Activated T-helper 17 cell treated with anti-CD3 and anti-CD28 coated beads, Interleukin-2, amount 50 U/mL, for 72 hours (primary cell): Measurements from ENCODE around the gene C1S. TPM values are rescaled to one million over a fixed set of nuclear protein-coding genes. Genes with fewer than 3 reads are reported as not detected.
"Not testable (repeated sequence)": the region's sequence is repeated elsewhere in the genome, so short reads cannot be mapped to it uniquely, and the experiment has no call there.

Experiments
- ATAC-seq: fragments of 150-1000 bp; cut with Tn5 transposase; replicated peaks from 2 replicates; pipeline ENCODE4 v1.10.0; 2021; ENCODE audit warnings: mild to moderate bottlenecking, moderate library complexity
- H3K27ac Mint-ChIP-seq: one replicate; pipeline ENCODE4 v1.8.0; 2022; ENCODE audit warnings: mixed read lengths
- H3K27me3 Mint-ChIP-seq: one replicate; pipeline ENCODE4 v1.8.0; 2022; ENCODE audit warnings: mixed read lengths
- H3K36me3 Mint-ChIP-seq: one replicate; pipeline ENCODE4 v1.8.0; 2022; ENCODE audit warnings: low read depth, mild to moderate bottlenecking, mixed read lengths
- H3K4me1 Mint-ChIP-seq: one replicate; pipeline ENCODE4 v1.8.0; 2022; ENCODE audit warnings: mixed read lengths
- H3K4me3 Mint-ChIP-seq: one replicate; pipeline ENCODE4 v1.8.0; 2022; ENCODE audit warnings: mild to moderate bottlenecking, mixed read lengths
- H3K9me3 Mint-ChIP-seq: one replicate; pipeline ENCODE4 v1.8.0; 2022; ENCODE audit warnings: mixed read lengths
- total RNA-seq, 2 donors: library from RNA; stranded (reverse); gene quantifications; one replicate each; pipeline ENCODE4 v1.2.3, GENCODE V29; 2022

The C1S gene
- total RNA-seq, 2 donors from 2014 or later = 6.9 to 13.1 TPM

DNA sequence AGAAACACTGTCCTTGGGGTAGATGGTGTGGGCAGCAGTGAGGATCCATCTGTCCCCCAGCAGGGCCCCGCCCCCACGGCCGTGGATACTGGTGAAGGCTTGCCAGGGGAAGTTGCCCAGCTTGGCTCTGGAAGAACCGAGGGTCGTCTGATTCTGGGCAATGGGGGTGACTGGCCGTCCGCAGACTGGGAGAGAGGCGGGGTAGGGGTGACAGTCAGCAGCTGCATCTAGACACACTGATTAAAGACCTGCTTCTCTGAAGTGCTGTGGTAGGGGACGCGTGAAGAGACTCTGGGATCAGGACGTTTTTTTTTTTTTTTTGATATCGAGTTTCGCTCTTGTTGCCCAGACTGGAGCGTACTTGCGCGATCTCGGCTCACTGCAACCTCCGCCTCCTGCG is 36.5 kb downstream of the C1S start:
- no peaks in the 10 kb centered on the region for H3K4me1 Mint-ChIP-seq
- peaks cover 37% of the 10 kb centered on the region for H3K36me3 Mint-ChIP-seq
- H3K27ac Mint-ChIP-seq = no peak overlapping the region
- ATAC-seq = no peak
- H3K4me3 Mint-ChIP-seq = no peak overlapping the region
- H3K9me3 Mint-ChIP-seq = no peaks in the 10 kb centered on the region
- H3K27me3 Mint-ChIP-seq = no peaks in the 10 kb centered on the region

DNA sequence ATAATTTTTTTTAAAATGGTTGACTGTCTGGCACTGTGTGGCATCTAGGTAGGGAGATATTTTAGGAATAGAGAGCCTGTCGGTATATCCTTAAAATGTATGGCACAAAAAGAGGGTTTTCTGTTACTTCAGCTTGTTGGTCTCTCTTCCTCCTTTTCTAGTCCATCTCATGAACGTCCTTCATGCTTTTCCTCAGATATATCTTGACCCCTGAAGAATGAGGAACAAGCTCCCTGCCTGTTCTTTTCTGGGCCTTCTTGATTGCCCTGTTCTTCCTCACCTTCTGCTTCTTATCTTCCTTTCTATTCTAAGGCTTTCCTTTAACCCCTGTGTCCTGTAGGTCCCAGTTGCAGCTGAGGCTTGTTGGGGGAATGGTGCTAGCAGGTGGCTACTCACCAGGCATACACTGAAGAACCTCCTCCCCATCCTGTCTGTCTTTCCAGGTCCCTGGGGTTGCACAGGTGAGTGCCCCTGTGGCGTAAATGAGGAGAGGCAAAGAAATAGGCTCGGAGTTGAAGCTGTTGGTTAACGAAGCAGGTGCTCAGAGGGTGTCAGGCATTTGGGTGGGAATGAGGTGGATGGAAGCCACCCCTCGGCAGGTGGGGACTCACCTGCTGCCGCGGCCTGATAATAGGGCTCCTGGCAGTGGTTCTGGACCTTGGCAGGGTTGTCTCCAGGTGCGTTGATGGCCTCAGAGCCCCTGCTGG is 38.9 kb downstream of the C1S start:
- Mint-ChIP-seq H3K27ac (peak overlapping the region; percentile 73), H3K27me3 (no peaks in the 10 kb centered on the region), H3K4me3 (no peak overlapping the region), H3K4me1 (peaks cover 8% of the 10 kb centered on the region), H3K36me3 (peaks cover 55% of the 10 kb centered on the region), H3K9me3 (no peaks in the 10 kb centered on the region)
- no peak for ATAC-seq

DNA sequence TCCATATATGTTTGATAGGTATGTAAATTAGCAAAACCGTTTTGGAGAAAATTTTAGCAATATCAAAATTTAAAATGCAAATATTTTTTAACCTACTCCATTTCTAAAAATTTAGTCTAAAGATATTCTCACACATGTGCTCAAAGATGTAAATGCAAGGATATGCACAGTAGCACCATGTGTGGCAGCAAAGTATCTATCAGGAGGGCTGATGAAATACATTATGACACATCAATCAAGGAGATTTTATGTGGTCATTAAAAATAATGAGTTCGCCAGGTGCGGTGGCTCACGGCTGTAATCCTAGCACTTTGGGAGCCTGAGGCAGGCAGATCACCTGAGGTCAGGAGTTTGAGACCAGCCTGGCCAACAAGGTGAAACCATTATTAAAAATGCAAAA is 39.7 kb downstream of the C1S start:
- Mint-ChIP-seq H3K27me3 (no peaks in the 10 kb centered on the region), H3K4me3 (no peak overlapping the region), H3K36me3 (peaks cover 56% of the 10 kb centered on the region), H3K27ac (no peak overlapping the region), H3K4me1 (peaks cover 8% of the 10 kb centered on the region), H3K9me3 (no peaks in the 10 kb centered on the region)
- no peak for ATAC-seq

DNA sequence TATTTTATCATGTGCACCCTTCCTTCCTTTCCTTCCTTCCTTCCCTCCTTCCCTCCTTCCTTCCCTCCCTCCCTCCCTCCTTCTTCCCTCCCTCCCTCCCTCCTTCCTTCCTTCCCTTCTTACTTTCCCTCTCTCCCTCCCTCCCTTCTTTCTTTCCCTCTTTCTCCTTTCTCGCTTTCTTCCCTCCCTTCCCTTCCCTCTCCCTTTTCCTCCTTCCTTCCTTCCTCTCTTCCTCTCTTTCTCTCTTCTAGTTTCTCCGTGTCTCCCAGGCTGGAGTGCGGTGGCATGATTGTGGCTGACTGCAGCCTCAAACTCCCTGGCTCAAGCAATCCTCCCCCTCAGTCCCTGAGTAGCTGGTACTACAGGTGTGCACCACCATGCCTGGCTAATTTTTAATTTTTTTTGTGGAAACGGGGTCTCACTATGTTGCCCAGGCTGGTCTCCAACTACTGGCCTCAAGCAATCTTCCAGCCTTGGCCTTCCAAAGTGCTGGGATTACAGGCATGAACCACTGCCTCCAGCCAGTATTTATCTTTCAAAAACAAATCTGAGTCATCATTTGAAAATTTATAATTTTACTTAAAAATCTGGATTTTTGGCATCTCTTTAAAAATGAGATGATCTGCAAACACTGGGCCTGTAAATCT is 40.7 kb downstream of the C1S start:
- Mint-ChIP-seq H3K27me3 (no peaks in the 10 kb centered on the region), H3K9me3 (peaks cover 8% of the 10 kb centered on the region)

DNA sequence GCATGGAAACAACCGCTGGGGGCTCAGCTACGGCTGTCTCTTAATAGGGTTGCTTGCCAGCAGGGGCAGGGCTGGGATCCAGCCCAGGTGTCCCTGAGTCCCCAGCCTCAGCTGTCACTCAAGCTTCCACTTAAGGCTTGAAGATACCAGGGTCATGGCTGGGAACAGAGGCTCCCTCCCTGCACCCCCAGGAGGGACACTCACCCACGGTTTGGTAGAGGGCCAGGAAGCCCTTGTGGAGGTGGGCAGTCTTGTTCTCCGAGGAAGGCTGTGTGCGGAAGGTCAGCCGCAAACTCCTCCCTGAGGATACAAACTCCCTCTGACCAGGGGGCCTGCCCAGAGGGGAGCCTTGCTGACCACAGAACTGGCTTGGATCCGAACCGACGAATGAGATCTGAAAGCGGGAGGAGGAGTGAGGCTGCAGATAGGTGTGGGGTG is 41.2 kb downstream of the C1S start:
- no peaks in the 10 kb centered on the region for H3K27me3 Mint-ChIP-seq
- H3K36me3 Mint-ChIP-seq = peaks cover 71% of the 10 kb centered on the region
- H3K4me3 Mint-ChIP-seq = no peak overlapping the region

More for the DNA sequence above, 40.7 kb downstream of the C1S start:
- H3K36me3 Mint-ChIP-seq = peaks cover 66% of the 10 kb centered on the region
- peak overlapping the region; percentile 54 for H3K27ac Mint-ChIP-seq
- peaks cover 13% of the 10 kb centered on the region for H3K4me1 Mint-ChIP-seq
- H3K4me3 Mint-ChIP-seq = no peak overlapping the region
- ATAC-seq = no peak

DNA sequence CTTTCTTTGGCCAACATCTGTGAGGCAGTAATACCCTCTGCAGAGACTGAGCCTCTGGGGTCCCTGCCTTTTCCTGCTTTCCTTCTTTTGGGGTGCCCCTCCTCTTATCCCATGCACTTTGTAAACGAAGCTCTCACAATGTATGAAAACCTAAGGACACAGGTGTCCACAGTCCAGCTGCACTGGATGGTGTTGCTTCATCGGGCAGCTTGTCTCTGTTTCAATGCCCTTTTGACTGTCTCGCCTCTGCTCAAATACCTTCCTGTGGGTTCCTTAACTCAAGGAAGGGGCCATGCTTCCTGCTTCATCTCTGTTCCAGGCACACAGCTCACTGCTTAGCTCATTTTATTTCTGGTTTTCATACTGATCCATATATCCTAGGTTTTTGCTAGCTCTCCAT is 42.1 kb downstream of the C1S start:
- Mint-ChIP-seq H3K4me1 (peaks cover 14% of the 10 kb centered on the region), H3K9me3 (peaks cover 10% of the 10 kb centered on the region), H3K4me3 (no peak overlapping the region), H3K27ac (no peak overlapping the region), H3K36me3 (peaks cover 76% of the 10 kb centered on the region), H3K27me3 (no peaks in the 10 kb centered on the region)
- ATAC-seq = no peak

More for the DNA sequence above, 41.2 kb downstream of the C1S start:
- H3K27ac Mint-ChIP-seq = peak overlapping the region; percentile 54
- peaks cover 10% of the 10 kb centered on the region for H3K9me3 Mint-ChIP-seq
- no peak for ATAC-seq
- H3K4me1 Mint-ChIP-seq = peaks cover 13% of the 10 kb centered on the region

DNA sequence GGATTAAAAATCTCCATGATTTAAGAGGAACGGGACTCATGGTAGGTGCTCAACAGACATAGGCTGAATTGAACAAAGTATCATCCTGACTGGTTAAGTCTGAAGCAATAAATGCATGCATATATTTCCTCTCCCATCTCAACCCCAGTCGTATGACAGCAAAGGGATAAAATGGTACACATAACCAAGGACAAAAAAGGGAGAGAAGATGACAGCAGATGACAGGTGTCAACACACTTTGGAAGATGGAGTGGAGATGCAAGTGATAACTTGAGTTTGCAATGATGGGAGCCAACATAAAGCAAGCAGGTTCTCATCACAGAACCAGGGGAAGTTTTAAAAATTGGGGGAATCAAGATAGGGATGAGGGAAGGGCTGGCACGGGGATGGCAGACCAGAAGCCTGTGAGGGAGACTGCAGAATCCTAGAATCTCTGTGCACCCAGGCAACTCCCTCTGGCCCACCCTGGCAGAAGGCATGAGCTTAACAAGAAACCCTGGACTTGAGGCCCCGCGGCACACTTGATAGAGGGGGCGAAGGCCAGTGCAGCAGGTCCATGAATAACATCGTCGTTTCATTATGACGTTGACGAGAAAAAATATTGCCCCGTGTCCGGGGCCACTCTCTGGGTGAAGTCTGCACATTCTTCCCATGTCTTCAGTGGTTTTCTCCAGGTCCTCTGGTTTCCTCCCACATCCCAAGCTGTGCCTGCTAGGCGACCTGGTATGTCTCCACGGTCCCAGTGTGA is 43.5 kb downstream of the C1S start:
- Mint-ChIP-seq H3K9me3 (peaks cover 10% of the 10 kb centered on the region), H3K27ac (no peak overlapping the region), H3K36me3 (peaks cover 73% of the 10 kb centered on the region), H3K4me1 (peaks cover 19% of the 10 kb centered on the region), H3K4me3 (no peak overlapping the region), H3K27me3 (no peaks in the 10 kb centered on the region)
- no peak for ATAC-seq

DNA sequence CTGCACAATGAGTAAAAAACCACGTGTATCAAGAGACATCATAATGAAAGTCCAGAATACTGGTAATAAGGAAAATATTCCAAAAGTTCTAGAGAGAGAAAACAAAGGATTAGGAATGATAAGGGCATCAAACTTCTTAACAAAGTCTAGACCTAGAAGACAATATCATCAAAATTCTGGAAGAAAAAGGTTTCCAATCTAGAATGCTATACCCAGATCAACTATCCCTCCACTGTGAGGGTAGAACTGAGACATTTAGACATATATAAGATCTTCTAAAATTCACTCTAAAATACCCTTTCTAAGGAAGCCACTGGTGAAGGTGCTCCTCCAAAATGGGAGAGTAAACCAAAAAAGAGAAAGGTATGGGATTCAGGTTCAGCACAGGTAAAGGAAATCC is 45.6 kb downstream of the C1S start:
- H3K36me3 Mint-ChIP-seq = peaks cover 65% of the 10 kb centered on the region
- no peaks in the 10 kb centered on the region for H3K27me3 Mint-ChIP-seq
- H3K4me3 Mint-ChIP-seq = peak overlapping the region; percentile 97
- H3K9me3 Mint-ChIP-seq = peaks cover 10% of the 10 kb centered on the region
- H3K27ac Mint-ChIP-seq = peak overlapping the region; percentile 4
- no peak for ATAC-seq
- H3K4me1 Mint-ChIP-seq = peaks cover 23% of the 10 kb centered on the region

DNA sequence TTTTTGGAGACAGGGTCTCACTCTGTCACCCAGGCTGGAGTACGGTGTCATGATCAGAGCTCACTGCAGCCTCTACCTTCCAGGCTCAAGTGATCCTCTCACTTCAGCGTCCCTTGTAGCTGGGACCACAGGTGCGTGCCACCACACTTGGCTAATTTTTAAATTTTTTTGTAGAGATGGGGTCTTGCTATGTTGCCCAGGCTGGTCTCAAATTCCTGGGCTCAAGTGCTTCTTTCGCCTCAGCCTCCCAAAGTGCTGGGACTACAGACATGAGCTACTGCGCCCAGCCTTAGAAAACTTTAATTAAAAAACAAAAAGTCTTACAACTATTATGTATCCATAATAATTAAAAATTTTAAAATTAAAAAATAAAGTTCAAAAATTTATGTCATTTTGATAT is 46.7 kb downstream of the C1S start:
- H3K27me3 Mint-ChIP-seq, H3K9me3 Mint-ChIP-seq, ATAC-seq, H3K27ac Mint-ChIP-seq: not testable (repeated sequence)
- H3K4me3 Mint-ChIP-seq = peak overlapping the region; percentile 97
- peaks cover 62% of the 10 kb centered on the region for H3K36me3 Mint-ChIP-seq
- peaks cover 23% of the 10 kb centered on the region for H3K4me1 Mint-ChIP-seq

DNA sequence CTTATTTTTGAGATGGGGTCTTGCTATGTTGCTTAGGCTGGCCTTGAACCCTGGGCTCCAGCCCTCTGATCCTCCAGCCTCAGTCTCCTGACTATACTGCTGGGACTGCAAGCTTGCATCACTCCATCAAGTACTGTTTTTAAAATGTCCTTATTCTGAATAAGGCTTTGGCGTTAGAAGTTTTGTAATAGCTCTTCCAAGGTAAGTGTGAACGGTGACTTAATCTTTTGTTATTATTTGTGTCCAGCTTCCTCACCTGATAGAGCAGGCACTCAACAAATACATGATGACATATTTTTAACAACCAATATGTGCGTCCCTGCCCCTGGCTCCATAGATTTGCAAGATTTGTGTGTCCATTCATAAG is 47.1 kb downstream of the C1S start:
- Mint-ChIP-seq H3K27me3 (no peaks in the 10 kb centered on the region), H3K9me3 (peaks cover 10% of the 10 kb centered on the region), H3K27ac (peak overlapping the region; percentile 95), H3K36me3 (peaks cover 57% of the 10 kb centered on the region), H3K4me3 (peak overlapping the region; percentile 97), H3K4me1 (peaks cover 20% of the 10 kb centered on the region)
- no peak for ATAC-seq

DNA sequence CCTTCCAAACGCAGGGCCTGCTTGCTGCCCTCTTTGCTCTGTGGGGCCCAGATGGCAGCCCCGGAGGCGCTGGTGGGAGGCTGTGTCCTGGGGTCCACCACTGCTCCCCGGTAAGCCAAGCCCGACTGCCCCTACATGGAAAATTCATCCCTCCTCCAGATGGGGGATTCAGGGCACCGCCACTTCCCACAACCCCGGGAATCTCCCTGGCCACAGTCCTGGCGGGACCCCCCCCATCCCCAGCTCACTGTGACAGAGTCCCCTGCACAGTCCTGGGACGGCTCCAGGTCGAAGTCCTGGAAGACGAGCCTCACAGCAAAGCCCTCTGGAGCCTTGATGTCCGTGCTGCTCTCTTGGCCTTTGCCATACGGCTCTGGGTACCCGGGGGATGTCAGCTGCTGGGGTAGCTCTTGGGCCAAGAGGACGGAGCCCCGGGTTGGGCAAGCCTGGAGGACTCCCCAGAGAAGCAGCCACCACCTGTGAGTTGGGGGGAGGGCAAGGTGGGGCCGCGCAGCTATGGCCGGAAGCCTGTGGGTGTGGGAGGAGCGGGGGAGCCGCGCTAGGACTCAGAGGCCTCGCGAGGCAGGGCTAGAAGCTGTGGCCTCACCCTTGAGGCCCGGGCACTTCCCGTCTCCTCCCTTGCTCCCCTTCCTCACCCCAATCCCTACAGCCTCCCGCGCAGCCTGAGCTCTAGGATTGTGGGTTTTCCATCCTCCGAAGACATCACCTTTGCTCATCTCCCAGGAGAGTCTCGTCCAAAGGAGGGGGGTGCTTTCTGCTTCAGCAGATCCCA is 47.7 kb downstream of the C1S start:
- peaks cover 10% of the 10 kb centered on the region for H3K9me3 Mint-ChIP-seq
- H3K36me3 Mint-ChIP-seq = peaks cover 54% of the 10 kb centered on the region
- peak; percentile 96 for ATAC-seq
- no peaks in the 10 kb centered on the region for H3K27me3 Mint-ChIP-seq
- H3K4me1 Mint-ChIP-seq = peaks cover 16% of the 10 kb centered on the region
- H3K27ac Mint-ChIP-seq = peak overlapping the region; percentile 95
- H3K4me3 Mint-ChIP-seq = peak overlapping the region; percentile 97

DNA sequence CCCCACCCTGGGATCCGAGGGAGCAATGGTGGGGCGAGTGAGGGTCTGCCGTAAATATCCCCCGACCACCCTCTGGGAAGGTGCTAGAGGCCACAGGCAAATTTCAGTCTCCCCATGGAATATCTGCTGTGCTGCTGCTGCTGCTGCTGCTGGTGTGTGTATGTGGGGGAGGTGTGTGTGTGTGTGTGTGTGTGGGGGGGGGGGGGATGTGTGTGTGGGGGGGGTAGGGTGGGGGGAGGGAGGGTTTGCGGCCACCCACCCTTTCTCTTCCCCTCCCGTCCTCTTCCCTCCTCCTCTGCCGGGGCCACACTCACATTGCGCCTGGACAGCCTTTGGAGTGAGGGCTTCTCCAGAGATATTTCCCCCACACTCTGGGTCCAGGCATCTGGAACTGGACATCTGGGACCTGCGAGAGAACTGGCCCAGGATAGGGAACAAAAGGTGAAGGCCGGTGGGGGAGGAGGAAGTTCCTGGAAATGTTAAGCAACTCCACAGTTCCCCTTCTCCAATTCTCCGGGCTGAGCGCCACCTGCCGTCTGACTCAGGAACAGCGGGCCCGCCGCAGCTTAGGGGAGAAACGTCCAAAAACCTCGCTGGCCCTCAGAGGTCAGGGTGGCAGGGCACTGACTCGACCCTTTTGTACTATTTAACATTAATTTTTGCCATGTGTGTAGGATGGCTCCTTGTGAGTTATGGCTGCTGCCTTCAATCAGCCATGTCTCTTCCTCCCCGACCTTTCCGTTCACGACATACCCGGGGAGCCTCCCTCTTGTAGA is 48.5 kb downstream of the C1S start, which contains the start of gene C1RL:
Gene C1RL (minus strand): TSS at position 419 of the 776 bp plus-strand sequence. CDS start 34 bp downstream, at position 385.
- H3K27me3 Mint-ChIP-seq = no peaks in the 10 kb centered on the region
- peaks cover 10% of the 10 kb centered on the region for H3K9me3 Mint-ChIP-seq
- ATAC-seq = peak; percentile 42
- peaks cover 20% of the 10 kb centered on the region for H3K4me1 Mint-ChIP-seq
- H3K4me3 Mint-ChIP-seq = peak within 1 kb of the TSS; percentile 97
- peak within 1 kb of the TSS; percentile 95 for H3K27ac Mint-ChIP-seq
- H3K36me3 Mint-ChIP-seq = peaks cover 56% of the 10 kb centered on the region

DNA sequence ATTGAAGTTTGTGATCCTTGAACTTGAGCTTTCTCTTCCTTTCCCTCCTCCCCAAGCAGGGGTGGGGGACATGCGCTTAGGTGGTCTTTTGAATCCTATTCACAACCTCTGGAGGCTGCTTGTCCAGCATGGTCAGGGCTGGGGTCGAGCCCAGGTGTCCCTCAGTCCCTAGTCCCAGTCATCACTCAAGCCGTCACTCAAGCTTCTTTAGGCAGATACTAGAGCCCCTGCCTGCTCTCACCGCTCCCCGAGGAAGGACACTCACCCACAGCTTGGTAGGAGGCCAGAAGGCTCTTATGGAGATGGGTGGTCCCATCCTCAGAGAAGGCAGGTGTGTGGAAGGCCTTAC is 49.0 kb downstream of the C1S start:
- no peak for ATAC-seq
- Mint-ChIP-seq H3K36me3 (peaks cover 59% of the 10 kb centered on the region), H3K4me3 (peak overlapping the region; percentile 97), H3K4me1 (peaks cover 20% of the 10 kb centered on the region), H3K27ac (peak overlapping the region; percentile 95), H3K27me3 (no peaks in the 10 kb centered on the region), H3K9me3 (peaks cover 10% of the 10 kb centered on the region)
